DMS153 (cell line): ENCODE measurements around the gene GOSR1.
"Not testable (repeated sequence)": the region's sequence is repeated elsewhere in the genome, so short reads cannot be mapped to it uniquely, and the experiment has no call there.

ENCODE experiments used
- DNase-seq: peaks from one replicate; lab custom pipeline; 2025; lab: John Stamatoyannopoulos, UW

The GOSR1 gene

DNA sequence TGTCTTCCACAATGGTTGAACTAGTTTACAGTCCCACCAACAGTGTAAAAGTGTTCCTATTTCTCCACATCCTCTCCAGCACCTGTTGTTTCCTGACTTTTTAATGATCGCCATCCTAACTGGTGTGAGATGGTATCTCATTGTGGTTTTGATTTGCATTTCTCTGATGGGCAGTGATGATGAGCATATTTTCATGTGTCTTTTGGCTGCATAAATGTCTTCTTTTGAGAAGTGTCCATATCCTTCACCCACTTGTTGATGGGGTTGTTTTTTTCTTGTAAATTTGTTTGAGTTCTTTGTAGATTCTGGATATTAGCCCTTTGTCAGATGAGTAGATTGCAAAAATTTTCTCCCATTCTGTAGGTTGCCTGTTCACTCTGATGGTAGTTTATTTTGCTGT lies 84.6 kb downstream of the GOSR1 start:
- DNase-seq: not testable (repeated sequence)

DNA sequence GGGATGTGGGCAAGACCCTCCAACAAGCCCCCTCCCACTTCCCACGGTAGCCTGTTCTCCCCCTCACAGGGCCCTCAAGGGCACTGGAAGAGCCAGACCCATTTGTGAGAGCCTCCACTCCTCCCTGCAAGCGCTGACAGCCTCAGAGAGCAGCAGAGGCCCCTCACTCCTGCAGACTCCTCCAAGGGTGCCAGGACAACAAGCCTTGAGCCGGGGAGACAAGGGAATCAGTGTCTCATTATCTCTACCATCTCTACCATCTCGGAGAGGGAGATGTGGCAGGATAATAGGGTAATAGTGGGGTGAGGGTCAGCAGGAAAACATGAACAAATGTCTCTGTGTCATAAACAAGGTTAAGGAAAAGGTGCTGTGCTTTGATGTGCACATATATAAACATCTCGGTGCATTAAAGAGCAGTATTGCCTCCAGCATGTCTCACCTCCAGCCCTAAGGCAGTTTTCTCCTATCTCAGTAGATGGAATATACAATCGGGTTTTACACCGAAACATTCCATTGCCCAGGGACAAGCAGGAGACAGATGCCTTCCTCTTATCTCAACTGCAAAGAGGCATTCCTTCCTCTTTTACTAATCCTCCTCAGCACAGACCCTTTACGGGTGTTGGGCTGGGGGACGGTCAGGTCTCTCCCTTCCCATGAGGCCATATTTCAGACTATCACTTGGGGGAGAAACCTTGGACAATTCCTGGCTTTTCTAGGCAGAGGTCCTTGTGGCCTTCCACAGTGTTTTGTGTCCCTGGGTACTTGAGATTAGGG lies 86.1 kb downstream of the GOSR1 start:
- not testable (repeated sequence) for DNase-seq

DNA sequence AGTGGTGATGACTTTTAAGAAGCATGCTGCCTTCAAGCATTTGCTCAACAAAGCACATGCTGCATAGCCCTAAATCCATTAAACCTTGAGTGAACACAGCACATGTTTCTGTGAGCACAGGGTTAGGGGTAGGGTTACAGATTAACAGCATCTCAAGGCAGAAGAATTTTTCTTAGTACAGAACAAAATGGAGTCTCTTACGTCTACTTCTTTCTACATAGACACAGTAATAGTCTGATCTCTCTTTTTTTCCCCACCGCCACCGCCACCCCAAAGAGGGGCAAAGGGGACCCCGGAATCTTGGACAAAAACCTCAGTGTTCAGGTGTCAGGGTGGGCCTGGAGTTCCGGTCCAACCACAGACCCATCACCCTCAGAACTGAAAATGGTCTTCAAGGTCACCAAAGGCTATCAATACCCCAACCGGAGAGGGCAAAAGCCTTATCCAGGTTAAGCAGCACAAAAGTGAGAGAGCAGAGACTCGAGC lies 86.7 kb downstream of the GOSR1 start:
- not testable (repeated sequence) for DNase-seq

DNA sequence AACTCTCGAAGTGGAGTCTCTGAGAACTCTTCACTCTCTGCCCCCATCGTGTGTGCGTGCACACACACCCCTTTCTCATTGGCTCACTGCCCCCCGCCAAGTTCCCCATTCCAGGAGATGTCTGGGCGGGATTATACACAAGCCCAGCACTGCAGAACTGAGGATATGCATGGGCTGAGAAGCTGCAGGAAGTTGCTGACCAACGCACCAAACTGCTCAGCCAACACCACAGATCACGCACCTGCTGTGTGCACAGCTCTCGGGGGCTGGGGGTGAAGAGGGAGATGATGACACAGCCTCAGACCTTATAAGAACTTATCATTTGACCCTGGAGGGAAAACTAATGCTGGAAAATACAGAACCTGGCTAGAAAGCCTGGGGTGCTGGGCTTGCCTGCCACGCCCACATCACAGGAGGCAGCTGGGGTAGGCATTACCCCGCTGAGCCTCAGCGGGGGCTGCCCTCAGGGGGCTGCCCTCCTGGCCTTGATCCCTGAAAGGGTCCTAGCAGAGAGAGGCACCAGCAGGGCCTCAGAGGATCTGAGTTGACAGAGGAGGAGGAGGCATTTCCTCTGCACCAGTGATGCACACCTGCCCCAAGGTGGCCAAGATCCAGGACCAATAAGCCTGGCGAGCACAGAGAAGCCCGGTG lies 87.3 kb downstream of the GOSR1 start:
- not testable (repeated sequence) for DNase-seq

- no peak for DNase-seq
Observed at GRCh38 chr17:30565073-30565935, 88.1 kb downstream of the GOSR1 start.

GRCh38 chr17:30566104-30566503 lies 88.9 kb downstream of the GOSR1 start:
- not testable (repeated sequence) for DNase-seq

- not testable (repeated sequence) for DNase-seq
Observed at GRCh38 chr17:30566516-30567225, 89.5 kb downstream of the GOSR1 start.

DNA sequence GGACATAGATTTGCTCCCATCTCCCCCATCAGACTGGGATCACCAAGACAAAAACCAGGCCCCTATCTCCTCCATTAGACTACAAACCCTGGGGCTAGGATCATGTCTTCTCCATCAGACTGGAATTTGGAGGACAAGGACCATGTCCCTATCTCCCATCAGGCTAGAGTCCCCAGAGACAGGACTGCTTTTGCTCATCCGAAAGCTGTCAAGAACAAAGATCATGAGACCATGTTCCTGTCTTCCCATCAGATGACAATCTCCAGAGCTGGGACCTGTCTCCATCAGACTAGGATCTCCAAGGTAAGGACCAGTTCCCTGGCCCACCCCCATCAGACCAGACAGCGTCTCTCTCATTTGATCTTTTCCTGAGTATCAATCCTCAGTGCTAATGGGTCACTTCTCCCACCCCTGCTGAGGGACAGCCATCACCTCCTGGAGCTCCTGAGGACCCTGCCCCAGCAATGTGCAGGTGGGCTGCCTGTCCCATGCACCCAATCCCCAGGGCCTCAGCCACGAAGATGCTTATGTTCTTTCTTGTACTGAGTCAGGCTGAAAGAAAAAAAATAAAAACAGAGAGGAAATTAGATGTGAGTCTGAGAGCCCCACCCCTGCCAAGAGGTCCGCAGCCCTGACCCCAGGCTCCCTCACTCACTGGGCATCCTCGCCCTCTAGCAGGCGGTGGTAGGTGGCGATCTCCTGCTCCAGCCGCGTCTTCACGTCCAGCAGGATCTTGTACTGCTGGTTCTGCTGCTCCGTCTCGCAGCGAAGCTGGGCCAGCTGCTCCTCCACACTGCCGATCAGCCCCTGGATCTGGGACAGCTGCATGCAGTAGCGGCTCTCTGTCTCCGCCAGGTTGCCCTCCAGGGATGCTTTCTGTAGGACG lies 90.3 kb downstream of the GOSR1 start:
- no peak for DNase-seq

GRCh38 chr17:30568117-30568430 lies 90.9 kb downstream of the GOSR1 start:
- no peak for DNase-seq

GRCh38 chr17:30569531-30570175 lies 92.4 kb downstream of the GOSR1 start:
- not testable (repeated sequence) for DNase-seq

- no peak for DNase-seq
Observed at GRCh38 chr17:30570191-30570590, 93.0 kb downstream of the GOSR1 start.

GRCh38 chr17:30570596-30571265 lies 93.5 kb downstream of the GOSR1 start:
- DNase-seq: no peak

DNA sequence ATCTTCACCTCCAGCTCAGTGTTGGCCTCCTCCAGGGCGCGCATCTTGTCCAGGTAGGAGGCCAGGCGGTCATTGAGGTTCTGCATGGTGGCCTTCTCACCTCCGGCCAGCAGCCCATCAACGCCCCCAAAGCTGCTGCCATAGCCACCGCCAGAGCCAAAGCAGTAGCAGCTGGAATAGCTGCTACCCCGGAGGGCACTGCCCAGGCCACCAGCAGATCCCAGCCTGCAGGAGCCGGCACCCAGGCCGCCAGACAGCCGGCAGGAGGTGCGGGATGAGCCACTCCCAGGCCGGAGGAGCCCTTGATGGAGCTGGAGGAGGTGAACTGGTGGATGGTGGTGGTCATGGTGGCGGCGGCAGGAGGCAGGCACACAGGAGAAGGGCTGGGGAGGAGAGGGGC lies 94.2 kb downstream of the GOSR1 start:
- DNase-seq: not testable (repeated sequence)

DNA sequence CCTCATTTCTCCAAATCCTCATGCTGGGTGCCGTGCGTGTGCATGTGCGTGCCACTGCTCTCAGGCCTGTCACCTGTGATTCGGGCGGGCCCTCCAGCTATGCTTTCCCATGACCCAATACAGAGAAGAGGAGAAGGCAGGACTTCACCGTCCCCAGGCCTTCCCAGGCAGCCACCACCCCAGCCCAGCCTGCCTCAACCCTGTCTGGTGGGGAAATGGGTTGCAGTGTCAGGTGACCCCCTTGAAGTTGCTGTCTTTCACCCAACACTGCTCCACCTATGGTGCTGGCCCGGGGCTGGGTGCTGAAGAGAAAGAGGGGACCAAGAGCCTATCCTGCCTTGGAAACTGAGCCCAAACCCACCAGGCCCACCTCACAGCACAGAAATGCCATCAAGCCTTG lies 94.7 kb downstream of the GOSR1 start:
- DNase-seq: no peak

DNA sequence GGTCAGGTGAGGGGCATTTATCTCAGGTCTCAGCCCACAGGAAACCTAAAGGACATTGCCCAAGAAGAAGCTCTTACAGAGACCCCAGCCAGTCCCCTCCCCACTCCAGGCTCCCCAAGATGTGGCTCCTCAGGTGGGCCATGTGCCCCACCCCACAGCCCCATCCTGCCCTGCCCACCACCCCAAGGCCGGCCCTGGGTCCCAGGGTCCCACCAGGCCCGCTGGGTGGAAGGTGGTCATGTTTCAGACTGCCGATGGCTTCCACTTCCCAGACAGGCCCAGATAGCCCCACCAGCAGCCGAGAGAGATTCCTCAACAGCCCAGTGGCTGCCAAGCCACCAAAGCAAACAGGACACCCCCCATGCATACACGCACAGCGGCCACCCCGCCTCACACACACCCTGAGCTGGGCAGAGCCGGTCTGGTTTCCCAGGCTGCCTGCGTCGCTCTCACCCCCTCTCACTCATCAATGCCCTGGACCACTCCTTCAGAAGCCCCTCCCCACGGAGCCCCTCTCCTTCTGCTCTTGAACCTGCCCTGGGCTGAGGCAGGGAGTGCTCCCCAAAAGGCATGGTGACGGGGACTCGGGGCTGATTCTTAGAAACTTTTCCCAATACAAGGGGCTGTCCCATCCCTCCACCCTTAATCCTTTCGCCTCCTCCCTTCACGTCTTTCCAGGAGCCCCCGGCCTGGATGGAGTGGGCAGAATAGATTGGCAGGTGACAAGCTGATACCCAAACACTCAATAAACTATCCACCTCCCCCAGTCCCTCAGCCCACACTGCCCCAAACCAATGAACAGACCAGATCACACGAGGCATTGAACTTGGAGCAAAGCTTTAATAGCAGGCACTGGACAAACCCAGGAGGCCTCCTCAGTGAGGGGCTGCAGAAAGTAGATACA lies 95.7 kb downstream of the GOSR1 start:
- DNase-seq: not testable (repeated sequence)

DNA sequence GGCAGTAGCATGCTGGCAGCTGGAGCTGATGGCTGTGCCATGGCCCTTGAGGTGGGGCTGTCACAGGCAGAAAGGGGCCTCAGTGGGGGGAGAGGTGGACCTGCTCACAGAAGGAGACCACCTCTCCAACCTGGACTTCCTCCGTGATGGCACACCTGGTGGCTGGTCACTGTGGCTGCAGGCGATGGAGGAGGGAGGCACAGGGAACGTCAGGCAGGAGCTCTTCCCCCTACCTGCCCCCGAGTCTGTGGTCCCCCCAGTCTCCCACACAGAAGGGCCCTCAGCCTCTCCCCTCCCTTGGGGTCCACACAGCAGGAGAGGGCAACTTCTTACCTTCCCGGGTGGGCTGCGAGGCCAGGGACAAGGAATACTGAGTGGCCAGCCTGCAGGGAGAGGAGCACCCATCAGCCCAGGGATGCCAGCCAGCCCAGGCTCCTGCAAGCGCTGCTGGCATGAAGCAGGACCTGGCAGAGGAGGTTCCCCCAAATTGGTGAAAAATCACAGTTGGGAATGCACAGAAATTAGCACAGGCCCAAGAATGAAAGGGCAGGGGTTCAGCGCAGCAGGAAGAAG lies 96.5 kb downstream of the GOSR1 start:
- no peak for DNase-seq

DNA sequence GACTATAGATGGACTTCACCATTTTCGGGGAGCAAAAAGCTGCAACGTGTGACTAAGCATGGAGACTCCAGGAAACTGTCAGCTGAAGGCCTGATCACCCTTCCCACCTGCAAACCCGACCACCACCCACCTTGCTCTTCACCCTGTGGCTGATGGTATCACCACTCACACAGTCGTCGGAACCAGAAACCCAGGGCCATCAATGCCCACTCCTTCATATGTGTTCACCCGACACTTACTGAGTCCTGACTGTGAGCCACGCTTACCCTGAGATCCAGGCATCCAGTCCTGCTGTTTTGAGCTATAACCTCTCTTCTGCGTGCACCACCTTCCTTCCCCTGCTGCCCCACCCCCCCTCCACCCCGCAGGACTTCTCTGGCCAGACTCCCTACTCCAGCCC lies 97.1 kb downstream of the GOSR1 start:
- DNase-seq: not testable (repeated sequence)

DNA sequence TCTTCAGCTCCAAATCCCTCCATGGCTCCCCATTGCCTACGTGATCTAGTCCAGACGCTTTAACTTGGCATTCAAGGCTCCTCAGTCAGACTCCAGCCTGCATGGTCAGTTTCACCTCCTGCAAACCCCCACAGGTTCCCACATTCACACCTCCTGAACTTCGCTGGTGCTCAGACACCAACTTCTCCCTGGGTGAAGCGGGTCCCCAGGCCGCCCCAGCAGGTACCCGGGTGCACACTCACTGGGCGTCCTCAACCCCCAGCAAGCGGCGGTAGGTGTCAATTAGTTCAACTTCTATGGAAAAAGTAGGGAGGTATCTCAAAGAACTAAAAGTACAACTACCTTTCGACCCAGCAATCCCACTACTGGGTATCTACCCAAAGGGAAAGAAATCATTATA lies 97.6 kb downstream of the GOSR1 start:
- not testable (repeated sequence) for DNase-seq
